ENCODE results near the gene SPINT2. TPM values are rescaled to one million over a fixed set of nuclear protein-coding genes. Genes with fewer than 3 reads are reported as not detected.

Gene SPINT2
- total and polyA plus RNA-seq, 4 donors, result 7.0 to 43.0 (median 10.7) TPM

DNA sequence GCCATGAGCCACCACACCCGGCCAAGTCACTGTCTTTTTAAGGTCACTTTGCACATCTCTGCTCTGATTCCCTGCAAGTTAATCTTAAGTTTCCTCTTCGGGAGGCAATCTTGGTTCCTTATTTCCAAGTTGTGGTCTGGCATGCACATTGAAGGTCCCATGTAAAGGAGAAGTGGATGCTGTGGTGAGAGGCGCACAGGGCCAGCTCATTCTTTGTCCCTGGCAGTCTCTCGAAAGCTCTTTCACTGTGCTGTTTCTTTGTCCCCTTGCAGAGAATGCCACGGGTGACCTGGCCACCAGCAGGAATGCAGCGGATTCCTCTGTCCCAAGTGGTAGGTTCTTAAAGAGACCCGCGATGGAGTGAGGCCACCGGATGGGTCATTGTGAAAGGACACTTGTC, 23.2 kb downstream of the SPINT2 start:
- WGBS, result 80% methylated on average over 9 of the region's 9 CpGs
- TF ChIP-seq CTCF (IDR thresholded peaks at IDR 0.05; ENCODE audit: low read depth, low read length, missing input control) (no peak), HNF4A (conservative IDR thresholded peaks at IDR 0.05) (no peak), RAD21 (IDR thresholded peaks at IDR 0.05) (no peak), JUND (IDR thresholded peaks at IDR 0.05) (no peak), ZBTB33 (IDR thresholded peaks at IDR 0.05) (no peak), HNF4G (IDR thresholded peaks at IDR 0.05) (no peak), TAF1 (conservative IDR thresholded peaks at IDR 0.05) (no peak), RXRA (IDR thresholded peaks at IDR 0.05) (no peak), GABPA (IDR thresholded peaks at IDR 0.05 in 1 of 2, conservative IDR thresholded peaks at IDR 0.05 in 1 of 2) (no peak), FOXA1 (IDR thresholded peaks at IDR 0.05) (no peak), ATF3 (IDR thresholded peaks at IDR 0.05) (no peak), SP1 (IDR thresholded peaks at IDR 0.05) (no peak), FOXA2 (IDR thresholded peaks at IDR 0.05) (no peak), REST (IDR thresholded peaks at IDR 0.05) (no peak), EGR1 (IDR thresholded peaks at IDR 0.05; ENCODE audit: low read depth in 2 of 2) (no peak), YY1 (IDR thresholded peaks at IDR 0.05) (no peak), NR2F2 (IDR thresholded peaks at IDR 0.05) (no peak)
- TF ChIP-seq, protein P1, sequence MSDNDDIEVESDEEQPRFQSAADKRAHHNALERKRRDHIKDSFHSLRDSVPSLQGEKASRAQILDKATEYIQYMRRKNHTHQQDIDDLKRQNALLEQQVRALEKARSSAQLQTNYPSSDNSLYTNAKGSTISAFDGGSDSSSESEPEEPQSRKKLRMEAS (IDR thresholded peaks at IDR 0.05), result no peak
- Histone ChIP-seq H3K4me1 (ENCODE audit: control insufficient read depth in 4 of 4, insufficient read depth in 4 of 4, low read length in 3 of 4) (no peaks in the 10 kb centered on the region), H3K9me3 (ENCODE audit: control insufficient read depth in 4 of 4, low read length in 3 of 4) (no peaks in the 10 kb centered on the region), H3K9ac (ENCODE audit: low read depth in 1 of 2, low read length in 2 of 2) (no peak overlapping the region), H3K27me3 (ENCODE audit: control insufficient read depth in 4 of 4, insufficient read depth in 4 of 4, low read length in 3 of 4) (no peaks in the 10 kb centered on the region), H3K36me3 (ENCODE audit: control insufficient read depth in 4 of 4, insufficient read depth in 3 of 4, low read depth in 1 of 4, low read length in 3 of 4) (no peaks in the 10 kb centered on the region), H3K27ac (ENCODE audit: low read depth in 1 of 2, low read length in 2 of 2) (no peak overlapping the region), H3K4me3 (ENCODE audit: low read depth in 1 of 3, low read length in 3 of 3) (no peak overlapping the region)
- no peak for DNase-seq (ENCODE audit: low spot score)
